OCI-LY3 (cell line): Measurements from ENCODE around the gene HHAT.

Experiments used
- H2AFZ ChIP-seq: fragments of 200-600, 300-600 bp; shearing (Covaris generic); 2 replicates; pipeline ENCODE4 v1.6.0; 2014; ENCODE audit warnings: antibody characterized with exemption, low read depth, low read length
- H3K27ac ChIP-seq: fragments of 200-600, 300-600 bp; sonication (generic); 2 replicates; pipeline ENCODE4 v1.5.1; 2014; ENCODE audit warnings: mild to moderate bottlenecking, low read length, moderate library complexity, mixed read lengths
- H3K27me3 ChIP-seq: fragments of 200-600, 300-600 bp; sonication (generic); 2 replicates; pipeline ENCODE4 v1.6.1; 2014; ENCODE audit warnings: low read depth, low read length, mixed read lengths
- H3K36me3 ChIP-seq: fragments of 200-600, 300-600 bp; sonication (generic); replicated peaks from 2 replicates; pipeline ENCODE3; 2014; ENCODE audit warnings: low read depth, low read length, mixed read lengths
- H3K4me1 ChIP-seq: fragments of 300-600, 200-600 bp; sonication (generic); 2 replicates; pipeline ENCODE4 v1.6.1; 2014; ENCODE audit warnings: low read length, mixed read lengths
- H3K4me2 ChIP-seq: fragments of 200-600, 300-600 bp; sonication (generic); 2 replicates; pipeline ENCODE4 v1.6.1; 2014; ENCODE audit warnings: low read length, mixed read lengths
- H3K4me3 ChIP-seq: fragments of 300-600, 200-600 bp; sonication (generic); 2 replicates; pipeline ENCODE4 v1.5.1; 2014; ENCODE audit warnings: antibody characterized with exemption, mild to moderate bottlenecking, low read length, moderate library complexity
- H3K79me2 ChIP-seq: fragments of 300-600, 200-600 bp; shearing (Covaris generic); 2 replicates; pipeline ENCODE4 v1.6.1; 2014; ENCODE audit warnings: mild to moderate bottlenecking, low read length, mixed read lengths
- H3K9ac ChIP-seq: fragments of 300-600, 200-600 bp; shearing (Covaris generic); 2 replicates; pipeline ENCODE4 v1.6.0; 2014; ENCODE audit warnings: mild to moderate bottlenecking, low read length, moderate library complexity
- H3K9me3 ChIP-seq: fragments of 200-600, 300-600 bp; shearing (Covaris generic); 2 replicates; pipeline ENCODE4 v1.6.1; 2014; ENCODE audit warnings: low read length, mixed read lengths; ENCODE audit not compliant: insufficient read depth
- H4K20me1 ChIP-seq: fragments of 200-600, 300-600 bp; sonication (generic); 2 replicates; pipeline ENCODE4 v1.6.1; 2016; ENCODE audit warnings: low read length, mixed read lengths; ENCODE audit not compliant: insufficient read depth
- EZH2phosphoT487 ChIP-seq: fragments of 200-600 bp; shearing (Covaris generic); IDR thresholded peaks from 2 replicates; pipeline ENCODE4 v1.6.1; 2018; ENCODE audit warnings: antibody characterized with exemption, mixed run types, low read depth
- TF ChIP-seq, protein P1 (sequence below): fragments of 200-600, 300-600 bp; sonication (generic); IDR thresholded peaks from 2 replicates; pipeline ENCODE4 v1.5.1; 2014; ENCODE audit warnings: antibody characterized with exemption, low read length, low read depth

HHAT gene

DNA sequence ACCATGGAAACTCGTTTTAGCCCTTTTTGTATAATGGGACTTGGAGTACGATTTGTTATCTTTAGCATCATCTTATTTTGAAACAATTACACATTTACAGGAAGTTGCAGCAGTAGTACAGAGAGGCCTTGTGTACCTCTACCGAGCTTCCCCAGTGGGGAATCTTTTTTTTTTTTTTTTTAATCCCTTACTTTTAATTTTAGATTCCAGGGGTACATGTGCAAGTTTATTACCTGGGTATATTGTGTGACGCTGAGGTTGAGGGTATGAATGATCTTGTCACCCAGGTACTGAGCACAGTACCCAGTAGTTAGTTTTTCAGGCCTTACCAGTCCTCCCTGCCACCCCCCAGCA is 45.9 kb downstream of the HHAT start:
- no peaks in the 10 kb centered on the region for H3K79me2 ChIP-seq
- peak overlapping the region; percentile 48 for H3K4me2 ChIP-seq
- H2AFZ ChIP-seq, result no peak overlapping the region; the same call in 1 of the 2 replicates
- 0 out of 2 replicates have a peak overlapping the region, but pooled peaks have one; percentile 10 for H3K4me3 ChIP-seq
- TF ChIP-seq, protein P1, sequence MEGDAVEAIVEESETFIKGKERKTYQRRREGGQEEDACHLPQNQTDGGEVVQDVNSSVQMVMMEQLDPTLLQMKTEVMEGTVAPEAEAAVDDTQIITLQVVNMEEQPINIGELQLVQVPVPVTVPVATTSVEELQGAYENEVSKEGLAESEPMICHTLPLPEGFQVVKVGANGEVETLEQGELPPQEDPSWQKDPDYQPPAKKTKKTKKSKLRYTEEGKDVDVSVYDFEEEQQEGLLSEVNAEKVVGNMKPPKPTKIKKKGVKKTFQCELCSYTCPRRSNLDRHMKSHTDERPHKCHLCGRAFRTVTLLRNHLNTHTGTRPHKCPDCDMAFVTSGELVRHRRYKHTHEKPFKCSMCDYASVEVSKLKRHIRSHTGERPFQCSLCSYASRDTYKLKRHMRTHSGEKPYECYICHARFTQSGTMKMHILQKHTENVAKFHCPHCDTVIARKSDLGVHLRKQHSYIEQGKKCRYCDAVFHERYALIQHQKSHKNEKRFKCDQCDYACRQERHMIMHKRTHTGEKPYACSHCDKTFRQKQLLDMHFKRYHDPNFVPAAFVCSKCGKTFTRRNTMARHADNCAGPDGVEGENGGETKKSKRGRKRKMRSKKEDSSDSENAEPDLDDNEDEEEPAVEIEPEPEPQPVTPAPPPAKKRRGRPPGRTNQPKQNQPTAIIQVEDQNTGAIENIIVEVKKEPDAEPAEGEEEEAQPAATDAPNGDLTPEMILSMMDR, result no peak
- no peak for TF ChIP-seq EZH2phosphoT487
- peaks cover 19% of the 10 kb centered on the region for H3K4me1 ChIP-seq
- no peak overlapping the region for H3K9ac ChIP-seq
- H4K20me1 ChIP-seq, result no peaks in the 10 kb centered on the region
- H3K36me3 ChIP-seq, result no peaks in the 10 kb centered on the region
- no peaks in the 10 kb centered on the region for H3K9me3 ChIP-seq
- H3K27me3 ChIP-seq, result peaks cover 10% of the 10 kb centered on the region; the same call in 1 of the 2 replicates
- H3K27ac ChIP-seq, result no peak overlapping the region

DNA sequence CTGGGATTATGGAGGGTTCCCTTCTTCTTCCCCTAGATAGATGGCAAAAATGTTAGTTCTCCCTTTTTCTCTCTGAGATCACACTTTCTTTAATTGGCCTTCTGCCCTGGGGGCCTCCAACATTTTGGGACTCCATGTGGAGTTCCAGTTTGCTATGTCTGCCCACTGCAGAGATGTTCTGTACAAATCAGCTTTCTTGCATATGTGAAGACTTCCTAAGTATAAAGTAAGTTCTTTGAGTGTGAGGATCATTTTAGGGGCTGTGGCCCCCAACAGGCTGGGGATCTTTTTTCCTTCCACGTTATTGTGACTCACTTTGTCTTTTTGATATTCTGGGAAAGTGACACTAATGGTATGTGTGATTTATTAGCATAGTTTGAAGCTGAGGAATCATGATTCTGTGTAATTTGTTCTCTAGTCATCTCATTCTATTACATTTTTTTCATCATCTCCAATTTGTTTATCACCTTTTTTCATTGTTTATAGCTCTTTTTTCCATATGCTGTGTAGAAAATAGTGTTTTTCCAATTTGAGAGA is 48.2 kb downstream of the HHAT start:
- Histone ChIP-seq H3K4me1 (peaks cover 19% of the 10 kb centered on the region), H3K4me2 (no peak overlapping the region), H4K20me1 (no peaks in the 10 kb centered on the region), H3K79me2 (no peaks in the 10 kb centered on the region), H3K27ac (no peak overlapping the region), H3K4me3 (no peak overlapping the region), H3K9me3 (no peaks in the 10 kb centered on the region), H3K9ac (no peak overlapping the region), H3K27me3 (peaks cover 10% of the 10 kb centered on the region; the same call in 1 of the 2 replicates), H2AFZ (no peak overlapping the region), H3K36me3 (no peaks in the 10 kb centered on the region)
- TF ChIP-seq EZH2phosphoT487, result no peak
- TF ChIP-seq, protein P1, result no peak

DNA sequence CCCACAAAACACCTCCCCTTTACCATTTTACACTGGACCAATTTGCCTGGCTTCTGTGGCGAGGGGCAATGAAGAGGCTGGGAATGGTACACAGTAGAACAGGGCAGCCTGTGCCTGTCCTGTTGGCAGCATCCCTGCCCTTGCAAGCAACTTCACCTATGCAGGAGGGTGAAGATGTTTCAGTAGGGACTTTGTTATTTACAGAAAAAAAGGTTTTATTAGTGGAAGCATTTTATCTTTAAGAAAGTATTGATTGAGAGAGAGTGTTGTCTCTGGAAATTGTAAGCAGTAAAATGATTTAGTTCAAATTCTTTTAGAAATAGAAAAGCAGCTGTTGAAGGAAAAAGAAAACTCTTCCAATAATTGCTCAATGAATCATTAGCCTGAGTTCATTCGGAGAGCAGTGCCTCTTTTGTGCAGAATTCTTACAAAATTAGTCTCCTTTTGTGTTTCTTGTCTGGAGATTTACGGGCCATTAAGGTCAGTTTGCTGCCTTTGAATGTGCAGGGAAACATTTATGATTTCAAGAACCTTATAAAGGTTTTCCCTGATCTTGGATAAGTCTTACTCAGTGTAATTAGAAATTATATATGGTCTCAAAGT is 49.1 kb downstream of the HHAT start:
- H3K4me2 ChIP-seq, result no peak overlapping the region

DNA sequence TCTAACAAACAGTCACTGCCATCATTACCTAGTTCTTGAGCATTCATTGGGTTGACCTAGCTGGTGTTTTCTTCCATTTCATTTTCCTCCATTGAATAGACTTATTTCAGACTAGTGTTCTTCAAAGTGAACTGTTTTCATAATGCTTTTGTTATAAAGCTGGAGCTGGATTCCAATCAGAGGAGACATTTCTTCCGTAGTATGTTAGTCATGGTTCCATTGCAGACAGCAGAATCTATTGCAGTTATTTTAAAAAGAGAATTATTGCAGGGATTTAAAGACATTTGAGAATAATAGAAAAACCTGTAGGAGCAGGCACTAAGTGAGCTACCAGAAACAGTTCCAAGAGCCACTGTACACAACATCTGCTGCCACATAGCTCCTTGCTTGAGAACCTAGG is 50.0 kb downstream of the HHAT start:
- TF ChIP-seq, protein P1, result no peak
- TF ChIP-seq EZH2phosphoT487, result no peak
- no peak overlapping the region for H2AFZ ChIP-seq
- H3K27me3 ChIP-seq, result peaks cover 10% of the 10 kb centered on the region; the same call in 1 of the 2 replicates
- H4K20me1 ChIP-seq, result no peaks in the 10 kb centered on the region
- no peak overlapping the region for H3K4me2 ChIP-seq
- H3K27ac ChIP-seq, result no peak overlapping the region
- H3K9ac ChIP-seq, result no peak overlapping the region
- no peaks in the 10 kb centered on the region for H3K9me3 ChIP-seq
- peaks cover 10% of the 10 kb centered on the region for H3K4me1 ChIP-seq
- H3K79me2 ChIP-seq, result no peaks in the 10 kb centered on the region
- no peak overlapping the region for H3K4me3 ChIP-seq
- no peaks in the 10 kb centered on the region for H3K36me3 ChIP-seq

More for the DNA sequence above, 49.1 kb downstream of the HHAT start:
- Histone ChIP-seq H3K27me3 (peaks cover 10% of the 10 kb centered on the region; the same call in 1 of the 2 replicates), H4K20me1 (no peaks in the 10 kb centered on the region), H3K36me3 (no peaks in the 10 kb centered on the region), H3K79me2 (no peaks in the 10 kb centered on the region), H3K9me3 (no peaks in the 10 kb centered on the region), H3K4me1 (peaks cover 19% of the 10 kb centered on the region), H3K9ac (no peak overlapping the region), H2AFZ (no peak overlapping the region), H3K27ac (no peak overlapping the region), H3K4me3 (no peak overlapping the region)
- TF ChIP-seq, protein P1, result no peak
- no peak for TF ChIP-seq EZH2phosphoT487
